Peyer's patch (tissue), 4 donors: ENCODE measurements around the gene PCNX2. TPM values are rescaled to one million over a fixed set of nuclear protein-coding genes. Genes with fewer than 3 reads are reported as not detected.

ENCODE experiments used
- DNase-seq, 3 donors: peaks; one replicate each; pipeline ENCODE4 v3.0.0-alpha.2; 2017 to 2019
- H3K27ac ChIP-seq, 4 donors: fragments of 200-600 bp; sonication (generic); one replicate each; pipeline ENCODE4 v1.5.1; 2016 to 2019
- H3K27me3 ChIP-seq, 2 donors: fragments of 200-600 bp; sonication (generic); one replicate each; pipeline ENCODE4 v1.5.1; 2019
- H3K36me3 ChIP-seq, 3 donors: fragments of 200-600 bp; sonication (generic); one replicate each; pipeline ENCODE4 v1.5.1; 2016 to 2019
- H3K4me1 ChIP-seq, 4 donors: fragments of 200-600 bp; sonication (generic); one replicate each; pipeline ENCODE4 v1.5.1; 2016 to 2019
- H3K4me3 ChIP-seq, 4 donors: fragments of 200-600 bp; sonication (generic); 1 replicate in 3 of 4; 2 replicates in 1 of 4; pipeline ENCODE4 v1.5.1; 2016 to 2019; ENCODE audit warnings: mild to moderate bottlenecking in 1 of 4
- H3K9me3 ChIP-seq, 4 donors: fragments of 200-600 bp; sonication (generic); one replicate each; pipeline ENCODE4 v1.5.1; 2016 to 2019; ENCODE audit warnings: mild to moderate bottlenecking in 1 of 4
- CTCF ChIP-seq, 6 experiments: fragments of 450-650 bp in 4 of 6; fragments of 200-600 bp in 2 of 6; sonication (generic) in 1 of 6; IDR thresholded peaks; one replicate each; pipeline ENCODE4 v1.5.1; 2017 to 2019; ENCODE audit warnings: antibody characterized with exemption in 6 of 6, mild to moderate bottlenecking in 3 of 6, moderate library complexity in 1 of 6
- POLR2A ChIP-seq, 2 donors: fragments of 450-650 bp; IDR thresholded peaks; one replicate each; pipeline ENCODE4 v1.5.1; 2017; ENCODE audit warnings: antibody characterized with exemption in 2 of 2, mild to moderate bottlenecking in 2 of 2, moderate library complexity in 2 of 2
- total RNA-seq, 4 donors: library from RNA; depleted of rRNA; stranded (reverse); fragments of >200 nt; gene quantifications; one replicate each; pipeline ENCODE4 v1.1.0, GENCODE V29; 2016

Gene PCNX2
- total RNA-seq, 4 donors from 2014 or later, result 6.3 to 79.2 (median 18.9) TPM

GRCh38 chr1:232993555-232993954 is 302.0 kb downstream of the PCNX2 start:
- H3K27ac ChIP-seq, result no peak overlapping the region
- peaks cover 0 to 6% (median 0%) of the 10 kb centered on the region in 3 donors for H3K36me3 ChIP-seq
- no peaks in the 10 kb centered on the region for H3K4me1 ChIP-seq
- no peak overlapping the region for H3K4me3 ChIP-seq
- H3K9me3 ChIP-seq, result peaks cover 0 to 6% (median 2%) of the 10 kb centered on the region in 4 donors
- H3K27me3 ChIP-seq, result no peaks in the 10 kb centered on the region
- TF ChIP-seq CTCF (IDR thresholded peaks at IDR 0.05) (no peak), POLR2A (IDR thresholded peaks at IDR 0.05) (no peak)
- no peak for DNase-seq

DNA sequence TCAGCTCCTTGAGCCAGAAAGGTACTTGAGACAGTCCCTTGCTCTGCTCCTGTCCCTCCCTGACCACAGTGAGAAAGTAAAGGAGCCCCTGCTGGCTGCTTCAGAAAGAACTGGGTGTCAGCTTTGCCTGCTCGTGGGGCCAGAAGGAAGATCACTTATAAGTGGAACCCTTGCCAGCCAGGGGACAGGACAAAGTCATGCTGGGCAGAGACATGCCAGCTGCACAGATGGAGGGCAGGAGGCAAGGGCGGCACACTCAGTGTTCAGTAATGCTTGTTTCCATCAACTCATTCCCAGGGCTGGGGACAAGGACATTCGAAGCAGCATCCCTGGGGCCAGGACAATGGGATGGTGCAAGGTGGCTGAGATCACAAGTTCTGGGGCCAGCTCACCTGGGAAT is 303.3 kb downstream of the PCNX2 start:
- Histone ChIP-seq H3K9me3 (peaks cover 0 to 6% (median 2%) of the 10 kb centered on the region in 4 donors), H3K4me3 (no peak overlapping the region), H3K27ac (no peak overlapping the region), H3K4me1 (no peaks in the 10 kb centered on the region), H3K27me3 (no peaks in the 10 kb centered on the region), H3K36me3 (no peaks in the 10 kb centered on the region)
- no peak for TF ChIP-seq CTCF (IDR thresholded peaks at IDR 0.05)
- TF ChIP-seq POLR2A (IDR thresholded peaks at IDR 0.05), result no peak
- no peak for DNase-seq

GRCh38 chr1:232991238-232991637 is 304.3 kb downstream of the PCNX2 start:
- Histone ChIP-seq H3K9me3 (peaks cover 0 to 6% (median 2%) of the 10 kb centered on the region in 4 donors), H3K4me1 (no peaks in the 10 kb centered on the region), H3K4me3 (no peak overlapping the region), H3K27me3 (no peaks in the 10 kb centered on the region), H3K36me3 (no peaks in the 10 kb centered on the region), H3K27ac (no peak overlapping the region)
- no peak for TF ChIP-seq CTCF (IDR thresholded peaks at IDR 0.05)
- TF ChIP-seq POLR2A (IDR thresholded peaks at IDR 0.05), result no peak
- DNase-seq, result no peak

GRCh38 chr1:232990176-232991128 is 305.1 kb downstream of the PCNX2 start:
- Histone ChIP-seq H3K27ac (no peak overlapping the region), H3K9me3 (peaks cover 0 to 6% (median 2%) of the 10 kb centered on the region in 4 donors), H3K36me3 (no peaks in the 10 kb centered on the region), H3K27me3 (no peaks in the 10 kb centered on the region), H3K4me3 (no peak overlapping the region), H3K4me1 (peaks cover 0 to 3% (median 0%) of the 10 kb centered on the region in 4 donors)
- no peak for DNase-seq
- TF ChIP-seq CTCF (IDR thresholded peaks at IDR 0.05) (no peak), POLR2A (IDR thresholded peaks at IDR 0.05) (no peak)

DNA sequence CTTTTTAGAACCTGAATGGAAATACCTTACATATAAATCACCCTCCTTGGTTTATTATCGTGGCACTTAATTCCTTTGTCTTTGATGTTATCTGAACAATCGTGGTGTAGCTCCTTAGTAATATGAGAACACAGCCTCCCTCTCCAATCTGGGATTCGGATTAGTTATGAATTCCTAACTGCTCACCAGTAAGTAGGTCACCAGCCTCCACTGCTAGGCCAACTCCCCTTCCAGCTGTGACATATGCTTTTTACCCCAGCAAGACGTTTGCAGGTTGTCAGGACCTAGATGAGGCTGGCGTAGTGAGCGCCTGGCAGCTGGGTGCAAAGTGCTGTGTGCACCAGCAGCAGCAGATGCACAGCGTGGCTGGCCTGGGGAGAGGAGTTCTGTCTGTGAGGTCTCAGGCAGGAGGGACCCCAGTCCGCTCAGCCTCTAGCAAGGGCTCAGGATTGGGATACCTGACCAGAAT is 306.9 kb downstream of the PCNX2 start:
- H3K27me3 ChIP-seq, result no peaks in the 10 kb centered on the region
- peaks cover 0 to 12% (median 0%) of the 10 kb centered on the region in 4 donors for H3K4me1 ChIP-seq
- no peak for DNase-seq
- no peaks in the 10 kb centered on the region for H3K36me3 ChIP-seq
- H3K27ac ChIP-seq, result no peak overlapping the region
- TF ChIP-seq CTCF (IDR thresholded peaks at IDR 0.05), result no peak
- no peak for TF ChIP-seq POLR2A (IDR thresholded peaks at IDR 0.05)
- no peak overlapping the region for H3K4me3 ChIP-seq
- H3K9me3 ChIP-seq, result peaks cover 0 to 2% (median under 1%) of the 10 kb centered on the region in 4 donors
